Dermis microvascular lymphatic vessel endothelial cell (primary cell): ENCODE results near the gene PLCB1. TPM values are rescaled to one million over a fixed set of nuclear protein-coding genes. Genes with fewer than 3 reads are reported as not detected.

Source experiments
- DNase-seq, 2 donors: peaks; one replicate each; pipeline versions ENCODE4 v3.0.0 to v3.0.0-alpha.2; 2010; ENCODE audit warnings: low read depth in 2 of 2
- total RNA-seq: library from RNA; depleted of rRNA; stranded (reverse); fragments of >200 nt; gene quantifications from 2 replicates; pipeline ENCODE4 v1.2.1, GENCODE V29; 2014

The PLCB1 gene
- total RNA-seq, 1 donor from 2014 or later: 13.1 TPM

GRCh38 chr20:8693709-8694108 is 561.6 kb downstream of the PLCB1 start:
- DNase-seq: no peak

GRCh38 chr20:8700756-8701155 is 568.7 kb downstream of the PLCB1 start:
- DNase-seq: no peak

GRCh38 chr20:8706961-8707700 is 575.1 kb downstream of the PLCB1 start:
- DNase-seq: no peak

GRCh38 chr20:8709627-8710026 is 577.6 kb downstream of the PLCB1 start:
- no peak for DNase-seq

GRCh38 chr20:8711501-8711900 is 579.4 kb downstream of the PLCB1 start:
- no peak for DNase-seq

- no peak for DNase-seq
These were observed 582.1 kb downstream of the PLCB1 start for GRCh38 chr20:8714206-8714605.

GRCh38 chr20:8718279-8718678 is 586.2 kb downstream of the PLCB1 start:
- DNase-seq: no peak

GRCh38 chr20:8720089-8720488 is 588.0 kb downstream of the PLCB1 start:
- DNase-seq: peak in 1 of 2 donors; percentile 44

GRCh38 chr20:8721098-8721497 is 589.0 kb downstream of the PLCB1 start:
- peak; percentile 66 to 77 for DNase-seq

- peak; percentile 73 to 80 for DNase-seq
These were observed 590.3 kb downstream of the PLCB1 start for GRCh38 chr20:8722277-8722928.

GRCh38 chr20:8723296-8723695 is 591.2 kb downstream of the PLCB1 start:
- DNase-seq: no peak

GRCh38 chr20:8724884-8725283 is 592.8 kb downstream of the PLCB1 start:
- no peak for DNase-seq

GRCh38 chr20:8726460-8726859 is 594.4 kb downstream of the PLCB1 start:
- no peak for DNase-seq

- no peak for DNase-seq
These were observed 602.9 kb downstream of the PLCB1 start for GRCh38 chr20:8735014-8735413.

GRCh38 chr20:8735674-8736073 is 603.6 kb downstream of the PLCB1 start:
- DNase-seq: peak in 1 of 2 donors; percentile 14

- DNase-seq: no peak
These were observed 608.2 kb downstream of the PLCB1 start for GRCh38 chr20:8740265-8740664.

- DNase-seq: no peak
These were observed 612.3 kb downstream of the PLCB1 start for GRCh38 chr20:8744228-8744844.

- DNase-seq: no peak
These were observed 617.0 kb downstream of the PLCB1 start for GRCh38 chr20:8749101-8749500.

GRCh38 chr20:8749986-8750385 is 617.9 kb downstream of the PLCB1 start:
- DNase-seq: no peak

GRCh38 chr20:8755340-8756118 is 623.5 kb downstream of the PLCB1 start:
- no peak for DNase-seq

- peak; percentile 10 to 86 for DNase-seq
These were observed 624.3 kb downstream of the PLCB1 start for GRCh38 chr20:8756410-8756809.

GRCh38 chr20:8757146-8757545 is 625.1 kb downstream of the PLCB1 start:
- no peak for DNase-seq
